HL-60/S4 (cell line): ENCODE results near the gene LHCGR.

ENCODE experiments used
- in situ Hi-C: fragments of 300-500 bp; cut with MboI; formaldehyde crosslinking; loops from 2 replicates; pipeline ENCODE4 v1.14.3; 2022; ENCODE audit warnings: low sequenced_read_pairs

The LHCGR gene

GRCh38 chr2:48755473-48755872 lies at the start of gene LHCGR:
Gene LHCGR (minus strand): TSS chr2:48755724. CDS start chr2:48755671, 53 bp downstream.
- in situ Hi-C loops, result no loop called here

GRCh38 chr2:48799601-48800000 lies 44.1 kb upstream of the LHCGR start:
- in situ Hi-C loops, result no loop called here

GRCh38 chr2:48795065-48795464 lies 39.5 kb upstream of the LHCGR start:
- in situ Hi-C loops, result no loop called here

GRCh38 chr2:48793671-48794070 lies 38.1 kb upstream of the LHCGR start:
- in situ Hi-C loops, result no loop called here

- in situ Hi-C loops, result no loop called here
Observed at GRCh38 chr2:48792030-48792429, 36.5 kb upstream of the LHCGR start.

- in situ Hi-C loops, result no loop called here
Observed at GRCh38 chr2:48790407-48791170, 35.1 kb upstream of the LHCGR start.

- in situ Hi-C loops, result no loop called here
Observed at GRCh38 chr2:48787580-48787979, 32.1 kb upstream of the LHCGR start.

GRCh38 chr2:48781366-48781765 lies 25.8 kb upstream of the LHCGR start:
- in situ Hi-C loops, result no loop called here

GRCh38 chr2:48779019-48779716 lies 23.6 kb upstream of the LHCGR start:
- in situ Hi-C loops, result no loop called here

- in situ Hi-C loops, result no loop called here
Observed at GRCh38 chr2:48774251-48774650, 18.7 kb upstream of the LHCGR start.

- in situ Hi-C loops, result no loop called here
Observed at GRCh38 chr2:48771241-48772014, 15.9 kb upstream of the LHCGR start.

GRCh38 chr2:48770181-48770580 lies 14.7 kb upstream of the LHCGR start:
- in situ Hi-C loops, result no loop called here

- in situ Hi-C loops, result no loop called here
Observed at GRCh38 chr2:48768669-48769068, 13.1 kb upstream of the LHCGR start.

- in situ Hi-C loops, result no loop called here
Observed at GRCh38 chr2:48767330-48767729, 11.8 kb upstream of the LHCGR start.

GRCh38 chr2:48760826-48761225 lies 5.3 kb upstream of the LHCGR start:
- in situ Hi-C loops, result no loop called here

GRCh38 chr2:48759682-48760081 lies 4.2 kb upstream of the LHCGR start:
- in situ Hi-C loops, result no loop called here

- in situ Hi-C loops, result no loop called here
Observed at GRCh38 chr2:48756289-48756688, 765 bp upstream of the LHCGR start.

GRCh38 chr2:48754874-48755273 lies 650 bp downstream of the LHCGR start:
- in situ Hi-C loops, result no loop called here

GRCh38 chr2:48753228-48753627 lies 2.3 kb downstream of the LHCGR start:
- in situ Hi-C loops, result no loop called here

GRCh38 chr2:48750128-48750739 lies 5.3 kb downstream of the LHCGR start:
- in situ Hi-C loops, result no loop called here
